Neuron (in vitro differentiated cells): Measurements from ENCODE around the gene RAPGEF1.

Source experiments
- H2AFZ ChIP-seq: one replicate; pipeline ENCODE4 v1.6.1; 2013; ENCODE audit warnings: low read depth, mild to moderate bottlenecking, inconsistent platforms, low read length, moderate library complexity
- H3K27me3 ChIP-seq: one replicate; pipeline ENCODE4 v1.6.1; 2013; ENCODE audit warnings: low read length; ENCODE audit not compliant: insufficient read depth
- H3K36me3 ChIP-seq: one replicate; pipeline ENCODE4 v1.6.1; 2013; ENCODE audit warnings: low read length; ENCODE audit not compliant: insufficient read depth
- H3K4me1 ChIP-seq: one replicate; pipeline ENCODE4 v1.6.1; 2013; ENCODE audit warnings: low read length; ENCODE audit not compliant: insufficient read depth
- H3K4me3 ChIP-seq: 2 replicates; pipeline ENCODE4 v1.5.1; 2013; ENCODE audit warnings: mild to moderate bottlenecking, low read length, moderate library complexity
- H3K9me3 ChIP-seq: one replicate; pipeline ENCODE4 v1.6.1; 2013; ENCODE audit warnings: low read length

The RAPGEF1 gene

DNA sequence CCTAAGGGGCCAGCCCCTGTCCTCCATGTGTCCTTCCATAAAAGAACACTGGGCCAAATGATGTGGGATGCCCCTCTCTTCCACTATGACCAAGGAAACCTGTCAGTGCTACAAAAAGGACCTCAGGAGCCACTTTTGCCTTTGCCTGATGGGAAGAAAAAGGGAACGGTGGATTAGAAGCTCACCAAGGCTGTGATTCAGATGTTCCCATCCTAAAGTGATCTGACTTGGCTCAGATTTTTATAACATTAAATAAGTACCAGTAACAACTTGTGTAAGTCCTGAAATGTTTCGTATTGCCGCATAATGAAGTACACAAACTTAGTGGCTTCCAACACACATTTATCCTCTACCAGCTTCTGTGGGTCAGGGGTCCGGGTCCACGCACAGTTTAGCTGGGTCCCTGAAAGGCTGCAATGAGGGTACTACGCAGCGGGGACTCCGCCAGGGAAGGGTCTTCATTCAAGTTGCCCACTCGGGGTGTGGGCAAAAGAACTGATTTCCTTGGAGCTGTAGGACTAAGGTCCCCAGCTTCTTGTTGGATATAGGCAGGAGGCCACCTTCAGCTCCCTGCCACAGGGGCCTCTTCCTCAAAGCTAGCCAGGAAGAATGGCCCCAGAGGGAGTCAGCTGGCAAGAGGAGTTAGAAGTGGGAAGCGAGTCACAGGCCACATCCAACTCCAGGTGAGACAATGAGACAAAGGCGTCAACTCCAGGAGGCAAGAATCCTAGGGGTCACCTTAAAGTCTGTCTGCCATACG, 60.4 kb downstream of the RAPGEF1 start:
- H3K27me3 ChIP-seq = no peaks in the 10 kb centered on the region
- H3K4me3 ChIP-seq = no peak overlapping the region
- no peaks in the 10 kb centered on the region for H3K36me3 ChIP-seq
- H3K9me3 ChIP-seq = no peaks in the 10 kb centered on the region
- no peak overlapping the region for H2AFZ ChIP-seq
- H3K4me1 ChIP-seq = peaks cover 41% of the 10 kb centered on the region

DNA sequence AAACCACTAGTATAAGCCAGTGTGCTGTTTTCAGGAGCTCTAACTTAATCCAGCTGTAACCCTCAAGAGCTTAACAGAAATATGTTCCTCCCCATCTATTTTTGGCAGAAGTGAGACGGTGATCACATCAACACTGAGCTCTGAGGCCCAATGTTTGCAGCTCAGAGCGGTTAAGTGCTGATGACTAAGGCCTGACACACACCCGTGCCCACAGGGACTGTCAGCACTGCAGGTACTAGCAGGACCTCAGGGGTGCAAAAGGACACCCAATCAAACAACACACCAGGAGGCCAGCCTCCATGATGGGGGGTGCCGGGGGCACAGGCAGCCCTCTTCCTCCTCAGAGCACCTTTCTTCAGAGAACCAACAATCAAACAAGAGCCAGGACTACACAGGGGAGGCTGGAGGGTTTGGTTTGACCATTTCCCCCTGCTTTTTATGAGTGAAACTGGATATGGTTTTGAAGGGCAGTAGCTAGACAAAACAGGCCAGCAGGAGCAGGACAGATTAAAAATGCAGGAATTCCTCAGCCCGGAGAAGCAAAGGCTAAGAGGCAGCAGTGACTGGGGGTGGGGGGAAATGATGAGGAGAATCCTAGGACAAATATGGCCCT, 61.3 kb downstream of the RAPGEF1 start:
- Histone ChIP-seq H3K27me3 (no peaks in the 10 kb centered on the region), H3K9me3 (no peaks in the 10 kb centered on the region), H3K36me3 (no peaks in the 10 kb centered on the region), H3K4me3 (no peak overlapping the region), H3K4me1 (peaks cover 41% of the 10 kb centered on the region), H2AFZ (no peak overlapping the region)

DNA sequence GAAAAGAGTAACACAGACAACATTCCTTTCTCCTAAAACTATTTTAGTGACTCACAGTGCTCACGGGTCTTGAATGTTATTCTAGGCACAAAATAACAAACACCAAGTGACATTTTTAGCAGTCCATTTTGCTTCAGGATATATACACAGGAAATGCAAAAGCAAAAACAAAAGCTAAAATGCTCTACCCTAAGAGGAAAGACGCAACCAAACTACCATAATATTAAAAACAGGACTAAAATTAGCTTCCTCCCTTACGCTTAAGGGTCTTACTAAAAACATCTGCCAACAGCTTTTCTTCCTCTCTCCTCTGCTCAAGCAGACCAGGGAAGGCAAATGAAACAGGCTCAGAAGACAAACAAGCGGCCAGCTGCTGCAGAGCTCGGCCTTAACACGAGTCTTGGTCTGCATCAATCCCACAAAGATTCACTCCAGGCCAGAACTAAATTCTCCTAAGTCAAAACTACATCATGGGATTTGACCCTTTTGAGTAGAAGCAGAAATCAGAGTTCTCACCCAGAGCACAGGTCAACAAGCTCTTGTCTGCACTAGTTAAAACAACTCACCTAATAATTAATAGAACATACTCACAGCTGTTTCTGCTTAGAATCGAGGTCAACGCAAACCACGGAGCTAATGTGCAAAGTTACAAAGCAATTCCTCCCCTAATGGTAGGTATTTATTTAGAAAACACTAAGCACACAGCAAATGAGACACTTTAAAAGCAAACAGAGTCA, 62.3 kb downstream of the RAPGEF1 start:
- Histone ChIP-seq H3K4me3 (no peak overlapping the region), H3K27me3 (no peaks in the 10 kb centered on the region), H3K36me3 (no peaks in the 10 kb centered on the region), H2AFZ (no peak overlapping the region), H3K4me1 (peaks cover 41% of the 10 kb centered on the region), H3K9me3 (no peaks in the 10 kb centered on the region)

DNA sequence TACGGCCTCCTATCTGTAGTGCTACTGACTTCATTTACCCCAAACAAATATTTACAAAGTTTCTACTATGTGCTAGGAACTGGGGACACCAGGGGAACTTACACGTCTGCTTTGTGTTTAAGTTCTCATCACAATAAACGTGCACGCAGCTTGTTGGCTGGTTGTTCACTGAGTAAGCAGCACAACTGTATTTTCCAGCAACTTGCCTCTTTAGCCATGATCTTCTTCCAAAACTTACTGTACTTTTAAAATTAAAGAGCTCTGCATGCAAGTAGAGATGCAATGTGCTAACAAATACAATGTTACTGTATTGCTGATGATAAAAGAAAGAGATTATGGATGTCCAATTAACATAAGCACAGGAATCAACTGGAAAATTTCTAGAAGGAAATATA, 62.8 kb downstream of the RAPGEF1 start:
- H2AFZ ChIP-seq = no peak overlapping the region
- peaks cover 41% of the 10 kb centered on the region for H3K4me1 ChIP-seq
- H3K27me3 ChIP-seq = no peaks in the 10 kb centered on the region
- no peak overlapping the region for H3K4me3 ChIP-seq
- H3K9me3 ChIP-seq = no peaks in the 10 kb centered on the region
- H3K36me3 ChIP-seq = no peaks in the 10 kb centered on the region

DNA sequence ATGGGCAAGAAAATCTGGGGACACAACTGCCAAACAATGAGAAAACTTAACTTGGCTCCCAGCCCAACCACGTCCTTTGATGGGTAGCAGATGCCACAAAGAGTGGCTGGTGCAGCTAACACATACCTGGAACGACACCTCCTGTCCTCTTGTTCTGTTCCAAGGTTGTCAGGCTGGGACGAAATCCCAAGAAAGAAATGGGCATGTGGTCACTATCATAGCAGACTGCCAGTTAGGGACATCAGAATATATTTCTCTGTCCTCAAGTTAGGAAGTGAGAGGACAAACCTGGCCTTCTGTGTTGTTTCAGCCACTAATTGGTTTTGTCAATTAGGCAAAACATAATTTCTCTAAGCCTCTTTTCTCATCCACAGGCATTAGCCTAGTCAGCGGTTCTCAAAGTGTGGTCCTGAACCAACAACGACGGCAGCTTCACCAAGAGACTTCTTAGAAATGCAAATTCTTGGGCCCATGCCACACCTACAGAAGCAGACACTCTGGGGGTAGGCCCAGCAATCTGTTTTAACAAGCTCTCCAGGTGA, 63.4 kb downstream of the RAPGEF1 start:
- no peaks in the 10 kb centered on the region for H3K36me3 ChIP-seq
- H3K4me3 ChIP-seq = no peak overlapping the region
- no peaks in the 10 kb centered on the region for H3K9me3 ChIP-seq
- no peaks in the 10 kb centered on the region for H3K27me3 ChIP-seq
- no peak overlapping the region for H2AFZ ChIP-seq
- H3K4me1 ChIP-seq = peaks cover 36% of the 10 kb centered on the region

DNA sequence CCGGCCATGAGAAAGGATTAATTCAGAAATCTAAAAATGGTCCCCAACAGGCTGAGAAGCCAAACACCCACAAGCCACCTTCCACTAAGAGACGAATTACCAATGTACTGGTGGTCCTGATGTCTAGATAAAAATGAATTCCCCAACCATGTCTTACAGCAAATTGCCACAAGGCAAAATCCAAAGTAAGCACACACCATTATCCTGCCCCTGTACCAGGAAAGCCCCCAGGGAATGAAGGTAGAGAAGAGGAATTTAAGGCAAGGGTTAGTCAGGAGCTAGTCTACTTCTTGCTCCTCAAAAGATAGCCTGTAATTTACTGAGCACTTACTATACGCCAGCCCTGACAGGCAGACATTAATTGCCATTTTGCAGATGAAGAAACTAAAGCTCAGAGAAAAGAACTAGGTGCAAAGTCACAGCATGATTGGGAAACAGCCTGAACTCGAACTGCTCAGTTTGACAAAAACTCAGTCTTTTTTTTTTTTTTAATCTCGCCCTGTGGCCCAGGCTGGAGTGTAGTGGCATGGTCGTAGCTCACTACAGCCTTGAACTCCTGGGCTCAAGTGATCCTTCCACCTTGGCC, 64.3 kb downstream of the RAPGEF1 start:
- no peak overlapping the region for H3K4me3 ChIP-seq
- no peak overlapping the region for H2AFZ ChIP-seq
- H3K4me1 ChIP-seq = peaks cover 30% of the 10 kb centered on the region
- no peaks in the 10 kb centered on the region for H3K27me3 ChIP-seq
- no peaks in the 10 kb centered on the region for H3K9me3 ChIP-seq
- H3K36me3 ChIP-seq = no peaks in the 10 kb centered on the region

DNA sequence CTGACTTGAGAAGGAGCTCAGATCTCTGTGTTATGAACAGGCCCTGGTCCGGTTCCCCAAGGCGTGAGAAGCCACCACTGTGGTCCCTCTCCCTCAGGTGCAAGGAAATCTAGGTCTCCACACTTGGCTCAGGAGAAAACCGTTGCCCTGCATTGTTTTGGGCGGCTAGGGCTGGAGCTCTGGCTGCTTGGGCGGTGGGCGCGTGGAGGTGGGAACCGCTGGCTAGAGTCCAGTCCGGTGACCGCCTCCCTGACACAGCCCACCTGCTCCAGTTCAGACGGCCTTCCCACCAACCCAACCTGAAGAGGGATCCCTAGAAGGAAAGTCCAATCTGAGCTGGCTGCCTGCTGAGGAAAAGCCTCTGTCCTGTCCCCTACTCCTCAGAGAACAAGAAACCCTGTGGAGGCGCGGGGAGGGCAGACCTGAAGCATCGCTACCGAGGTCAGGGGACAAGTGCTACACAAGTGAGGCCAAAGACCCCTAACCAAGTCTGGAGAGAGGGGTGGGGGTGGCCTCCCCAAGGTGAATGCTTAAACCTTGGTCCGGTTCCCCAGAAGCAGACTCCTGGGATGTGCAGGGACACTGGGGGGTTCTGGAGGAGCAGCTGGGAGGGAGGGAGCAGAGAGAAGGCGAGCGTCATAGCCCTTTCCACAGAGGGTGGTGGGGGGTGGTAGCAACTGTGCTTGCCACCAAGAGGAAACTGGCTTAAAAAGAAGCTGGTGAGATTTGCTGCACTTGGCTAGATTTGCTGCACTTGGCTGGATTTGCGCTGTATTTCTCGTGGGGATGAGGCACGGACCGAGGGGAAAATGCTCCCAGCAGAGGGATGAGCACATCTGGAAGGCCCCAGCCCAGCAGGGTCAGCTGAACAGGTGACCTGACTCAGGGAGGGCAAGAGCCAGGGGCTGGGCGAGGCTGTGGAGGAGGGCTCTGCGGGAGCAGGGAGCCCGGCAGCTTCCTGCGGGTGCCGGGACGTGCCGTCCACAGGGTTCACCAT, 65.2 kb downstream of the RAPGEF1 start:
- Histone ChIP-seq H3K4me1 (peaks cover 28% of the 10 kb centered on the region), H3K9me3 (no peaks in the 10 kb centered on the region), H3K36me3 (no peaks in the 10 kb centered on the region), H3K27me3 (no peaks in the 10 kb centered on the region), H3K4me3 (no peak overlapping the region), H2AFZ (no peak overlapping the region)

DNA sequence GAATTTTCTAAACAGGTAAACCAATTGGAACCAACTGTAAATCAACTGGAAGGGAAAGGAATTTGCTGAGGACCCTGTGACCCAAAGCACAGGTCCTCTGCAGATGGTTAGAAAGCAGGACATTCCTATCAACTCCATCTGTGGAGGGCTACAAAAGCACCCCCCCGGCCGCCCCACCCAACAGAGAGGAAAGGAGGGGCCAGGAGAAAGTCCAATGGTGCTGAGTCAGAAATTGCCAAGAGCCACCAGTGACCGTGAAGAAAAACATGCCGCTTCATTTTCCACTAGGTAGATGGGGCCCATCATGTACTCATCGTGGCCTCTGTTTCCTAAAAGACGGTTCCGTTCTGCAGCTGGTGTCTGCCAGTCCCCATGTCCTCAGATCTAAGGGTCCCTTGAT, 66.3 kb downstream of the RAPGEF1 start:
- Histone ChIP-seq H3K4me3 (no peak overlapping the region), H3K9me3 (no peaks in the 10 kb centered on the region), H3K4me1 (peaks cover 28% of the 10 kb centered on the region), H3K36me3 (no peaks in the 10 kb centered on the region), H3K27me3 (no peaks in the 10 kb centered on the region), H2AFZ (no peak overlapping the region)

DNA sequence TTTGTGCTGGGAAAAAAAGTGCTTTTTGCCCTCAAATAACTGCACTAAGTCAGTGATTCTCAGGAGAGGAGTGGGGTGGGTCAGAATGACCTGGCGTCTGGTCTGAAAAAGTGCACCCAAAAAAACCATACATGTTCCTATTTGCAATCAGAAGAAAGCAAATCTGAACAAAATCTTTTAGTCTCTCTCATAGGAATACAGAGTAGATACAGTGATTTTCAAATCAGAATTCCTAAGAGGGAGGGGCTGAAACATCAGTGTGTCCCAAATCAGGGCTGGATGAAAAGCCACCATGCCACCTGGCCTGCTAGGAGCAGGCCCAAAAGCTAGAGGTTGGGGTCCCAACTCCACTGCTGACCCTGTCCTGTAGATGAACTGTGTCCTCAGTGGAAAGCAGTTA, 66.8 kb downstream of the RAPGEF1 start:
- no peaks in the 10 kb centered on the region for H3K36me3 ChIP-seq
- H2AFZ ChIP-seq = no peak overlapping the region
- H3K9me3 ChIP-seq = no peaks in the 10 kb centered on the region
- peaks cover 27% of the 10 kb centered on the region for H3K4me1 ChIP-seq
- H3K27me3 ChIP-seq = no peaks in the 10 kb centered on the region
- H3K4me3 ChIP-seq = no peak overlapping the region

DNA sequence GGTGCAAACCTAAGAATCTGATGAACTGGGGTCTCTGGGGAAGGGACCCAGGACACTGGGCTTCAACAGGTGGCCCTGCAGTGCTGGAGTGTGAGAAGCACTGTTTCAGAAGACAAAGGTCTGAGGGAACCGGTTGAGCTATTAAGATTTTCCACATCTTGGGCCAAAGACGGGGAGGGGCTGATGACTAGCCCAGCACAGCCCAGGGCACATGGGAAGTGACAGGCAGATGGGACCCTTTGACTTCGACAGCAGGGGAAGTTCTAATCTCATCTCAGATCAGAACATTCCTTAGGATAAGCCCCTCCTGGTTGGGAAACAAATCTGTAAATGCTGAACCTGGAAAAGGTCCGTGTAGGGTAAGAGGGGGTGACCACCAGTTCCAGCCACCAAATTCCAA, 67.4 kb downstream of the RAPGEF1 start:
- H3K4me3 ChIP-seq = no peak overlapping the region
- H3K9me3 ChIP-seq = no peaks in the 10 kb centered on the region
- no peaks in the 10 kb centered on the region for H3K36me3 ChIP-seq
- no peak overlapping the region for H2AFZ ChIP-seq
- no peaks in the 10 kb centered on the region for H3K27me3 ChIP-seq
- peaks cover 21% of the 10 kb centered on the region for H3K4me1 ChIP-seq

DNA sequence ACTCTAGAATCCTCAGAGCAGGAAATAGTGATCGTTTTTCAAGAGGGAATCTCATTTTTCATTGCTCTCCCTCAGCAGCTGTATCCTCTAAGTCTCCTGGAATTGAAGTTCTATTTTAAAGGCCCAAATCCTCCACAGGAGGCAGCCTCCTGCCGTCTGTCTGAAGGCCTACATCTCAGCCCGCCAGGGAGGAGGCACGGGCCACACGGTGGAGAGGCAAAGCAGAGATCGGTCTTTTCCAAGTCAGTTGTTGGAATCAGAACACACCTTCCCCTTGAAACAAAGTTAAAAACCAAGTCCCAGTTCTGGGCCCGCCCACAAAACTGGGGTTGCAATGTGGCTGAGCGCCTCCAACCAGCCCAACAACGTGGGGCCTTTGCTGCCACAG, 68.7 kb downstream of the RAPGEF1 start:
- H3K4me1 ChIP-seq = peaks cover 17% of the 10 kb centered on the region

More for the DNA sequence above, 68.7 kb downstream of the RAPGEF1 start:
- Histone ChIP-seq H3K9me3 (no peaks in the 10 kb centered on the region), H3K36me3 (no peaks in the 10 kb centered on the region), H3K4me3 (no peak overlapping the region), H2AFZ (no peak overlapping the region), H3K27me3 (no peaks in the 10 kb centered on the region)
